CD4-positive, alpha-beta T cell (primary cell): ENCODE results near the gene KCNJ10. TPM values are rescaled to one million over a fixed set of nuclear protein-coding genes. Genes with fewer than 3 reads are reported as not detected.

Experiments used
- ATAC-seq: fragments of 200-7000 bp; cut with Tn5 transposase; one replicate; pipeline ENCODE4 v1.10.0; 2022; ENCODE audit warnings: mild to moderate bottlenecking; ENCODE audit not compliant: poor library complexity
- CTCF ChIA-PET: fragments of 350-600 bp; sonication (Branson Sonifier 250); formaldehyde crosslinking; loops from one replicate; lab custom pipeline; 2021; ENCODE audit warnings: antibody characterized with exemption, inconsistent platforms; lab: Charles Lee
- POLR2A ChIA-PET: fragments of 350-600 bp; sonication (Branson Sonifier 250); formaldehyde crosslinking; loops from one replicate; lab custom pipeline; 2021; ENCODE audit warnings: antibody characterized with exemption, inconsistent platforms; lab: Charles Lee
- DNase-seq, 14 experiments: peaks; one replicate each; pipeline ENCODE4 v3.0.0-alpha.2; 2013 to 2020; ENCODE audit warnings: mixed read lengths in 2 of 14
- H3K27ac ChIP-seq, 2 donors: one replicate each; pipeline versions ENCODE4 v1.5.1 to v1.7.0; 2013; ENCODE audit warnings: low read length in 2 of 2, low read depth in 1 of 2, mild to moderate bottlenecking in 1 of 2
- H3K27me3 ChIP-seq, 2 experiments: 1 replicate in 1 of 2; 2 replicates in 1 of 2; pipeline versions ENCODE4 v1.6.1 to v1.7.0; 2013; ENCODE audit warnings: low read length in 2 of 2, control low read depth in 1 of 2, mild to moderate bottlenecking in 1 of 2, moderate library complexity in 1 of 2; ENCODE audit not compliant: insufficient read depth in 2 of 2, control insufficient read depth in 1 of 2
- H3K36me3 ChIP-seq: one replicate; pipeline ENCODE4 v1.6.1; 2013; ENCODE audit warnings: low read length, control low read depth; ENCODE audit not compliant: insufficient read depth
- H3K4me1 ChIP-seq: one replicate; pipeline ENCODE4 v1.6.1; 2013; ENCODE audit warnings: low read length, control low read depth; ENCODE audit not compliant: insufficient read depth
- H3K4me3 ChIP-seq: one replicate; pipeline ENCODE4 v1.5.1; 2013; ENCODE audit warnings: mild to moderate bottlenecking, low read length, moderate library complexity
- H3K9me3 ChIP-seq, 2 experiments: 1 replicate in 1 of 2; 2 replicates in 1 of 2; pipeline versions ENCODE4 v1.6.1 to v1.7.0; 2013; ENCODE audit warnings: low read length in 2 of 2, mild to moderate bottlenecking in 2 of 2, control low read depth in 1 of 2, moderate library complexity in 1 of 2; ENCODE audit not compliant: control insufficient read depth in 1 of 2, insufficient read depth in 1 of 2
- H3K27ac Mint-ChIP-seq: one replicate; pipeline ENCODE4 v1.8.0; 2020; ENCODE audit warnings: mixed read lengths
- H3K27me3 Mint-ChIP-seq: one replicate; pipeline ENCODE4 v1.8.0; 2021; ENCODE audit warnings: mixed read lengths
- H3K36me3 Mint-ChIP-seq: one replicate; pipeline ENCODE4 v1.8.0; 2021; ENCODE audit warnings: low read depth, mixed read lengths
- H3K4me1 Mint-ChIP-seq: one replicate; pipeline ENCODE4 v1.8.0; 2021; ENCODE audit warnings: low read depth, mixed read lengths
- H3K4me3 Mint-ChIP-seq: one replicate; pipeline ENCODE4 v1.8.0; 2020; ENCODE audit warnings: mild to moderate bottlenecking, mixed read lengths
- H3K9me3 Mint-ChIP-seq: one replicate; pipeline ENCODE4 v1.8.0; 2020; ENCODE audit warnings: mixed read lengths
- CTCF ChIP-seq: fragments of 200-600 bp; IDR thresholded peaks from one replicate; pipeline ENCODE4 v1.8.0; 2022; ENCODE audit warnings: antibody characterized with exemption, mild to moderate bottlenecking
- intact Hi-C, 2 experiments: fragments of 100-400 bp; cut with DNase I in 1 of 2; cut with micrococcal nuclease in 1 of 2; formaldehyde crosslinking; loops; one replicate each; pipeline versions ENCODE4 v1.15.1 to v1.9.0; 2023 to 2025; cut with DNase I, micrococcal nuclease
- total RNA-seq, 174 experiments: library from RNA in 2 of 174; stranded (reverse) in 2 of 174; gene quantifications; one replicate each; pipeline ENCODE4 v1.2.3 and lab custom pipeline; 2021 to 2026

Gene KCNJ10
- total RNA-seq, 2 experiments from 2014 or later = not detected

- Mint-ChIP-seq H3K27ac (no peak overlapping the region), H3K27me3 (peaks cover 1% of the 10 kb centered on the region), H3K4me1 (no peaks in the 10 kb centered on the region), H3K36me3 (no peaks in the 10 kb centered on the region), H3K9me3 (no peaks in the 10 kb centered on the region), H3K4me3 (no peak overlapping the region)
- no peaks in the 10 kb centered on the region for H3K4me1 ChIP-seq
- CTCF ChIA-PET = no interaction called here
- DNase-seq = no peak
- TF ChIP-seq CTCF = no peak
- H3K9me3 ChIP-seq = no peaks in the 10 kb centered on the region
- H3K4me3 ChIP-seq = no peak overlapping the region
- ATAC-seq = no peak
- POLR2A ChIA-PET = no interaction called here
- H3K27me3 ChIP-seq = peaks cover 1 to 4% of the 10 kb centered on the region in 2 experiments
- H3K36me3 ChIP-seq = no peaks in the 10 kb centered on the region
- intact Hi-C loops = no loop called here
- H3K27ac ChIP-seq = no peak overlapping the region
Observed at GRCh38 chr1:159959451-159959850, 110.5 kb downstream of the KCNJ10 start.

GRCh38 chr1:159958719-159959380 lies 111.1 kb downstream of the KCNJ10 start:
- Mint-ChIP-seq H3K4me3 (no peak overlapping the region), H3K9me3 (no peaks in the 10 kb centered on the region), H3K27me3 (peaks cover 4% of the 10 kb centered on the region), H3K4me1 (no peaks in the 10 kb centered on the region), H3K36me3 (no peaks in the 10 kb centered on the region), H3K27ac (no peak overlapping the region)
- Histone ChIP-seq H3K4me3 (no peak overlapping the region), H3K9me3 (no peaks in the 10 kb centered on the region), H3K27me3 (peaks cover 4 to 7% of the 10 kb centered on the region in 2 experiments), H3K27ac (no peak overlapping the region), H3K36me3 (no peaks in the 10 kb centered on the region), H3K4me1 (no peaks in the 10 kb centered on the region)
- ChIA-PET CTCF (no interaction called here), POLR2A (no interaction called here)
- ATAC-seq = no peak
- intact Hi-C loops = no loop called here
- DNase-seq = no peak
- TF ChIP-seq CTCF = no peak

- peaks cover 4% of the 10 kb centered on the region for H3K27me3 Mint-ChIP-seq
- Histone ChIP-seq H3K4me1 (no peaks in the 10 kb centered on the region), H3K36me3 (no peaks in the 10 kb centered on the region), H3K27ac (no peak overlapping the region), H3K27me3 (peaks cover 4 to 17% of the 10 kb centered on the region in 2 experiments), H3K9me3 (no peaks in the 10 kb centered on the region), H3K4me3 (no peak overlapping the region)
- ATAC-seq (no peak), DNase-seq (no peak)
- no peaks in the 10 kb centered on the region for H3K36me3 Mint-ChIP-seq
- TF ChIP-seq CTCF = no peak
- H3K4me3 Mint-ChIP-seq = no peak overlapping the region
- ChIA-PET POLR2A (no interaction called here), CTCF (interaction anchor here (0.5 to 1.1 kb wide), 2 partner anchors 49 to 67 kb away, joined by 3 read pairs; no protein-coding TSS in a partner anchor)
- intact Hi-C loops = no loop called here
- H3K27ac Mint-ChIP-seq = no peak overlapping the region
- H3K9me3 Mint-ChIP-seq = no peaks in the 10 kb centered on the region
- no peaks in the 10 kb centered on the region for H3K4me1 Mint-ChIP-seq
Observed at GRCh38 chr1:159957824-159958268, 112.1 kb downstream of the KCNJ10 start.
